ENCODE data around the gene KLHL26.

DNA sequence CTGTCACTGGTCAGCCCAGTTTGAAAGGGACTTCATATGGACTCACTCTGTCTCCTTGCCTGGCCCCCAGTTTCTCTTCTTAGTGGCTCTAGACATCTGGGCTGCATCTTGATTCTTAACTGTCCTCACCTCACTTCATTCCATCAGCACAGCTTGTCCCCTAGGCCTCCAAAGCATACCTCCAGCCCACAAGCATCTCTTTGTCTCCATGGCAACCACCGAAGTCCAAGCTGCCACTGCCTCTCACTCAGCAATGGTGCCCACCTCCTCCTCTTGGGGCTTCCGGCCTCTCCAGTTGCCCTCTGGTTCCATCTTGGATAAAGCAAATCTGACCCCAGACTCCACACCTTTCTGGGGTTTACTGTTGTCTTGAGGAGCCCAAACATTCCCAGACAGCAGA is 9.9 kb upstream of the KLHL26 start:
- TF ChIP-seq, protein P1, sequence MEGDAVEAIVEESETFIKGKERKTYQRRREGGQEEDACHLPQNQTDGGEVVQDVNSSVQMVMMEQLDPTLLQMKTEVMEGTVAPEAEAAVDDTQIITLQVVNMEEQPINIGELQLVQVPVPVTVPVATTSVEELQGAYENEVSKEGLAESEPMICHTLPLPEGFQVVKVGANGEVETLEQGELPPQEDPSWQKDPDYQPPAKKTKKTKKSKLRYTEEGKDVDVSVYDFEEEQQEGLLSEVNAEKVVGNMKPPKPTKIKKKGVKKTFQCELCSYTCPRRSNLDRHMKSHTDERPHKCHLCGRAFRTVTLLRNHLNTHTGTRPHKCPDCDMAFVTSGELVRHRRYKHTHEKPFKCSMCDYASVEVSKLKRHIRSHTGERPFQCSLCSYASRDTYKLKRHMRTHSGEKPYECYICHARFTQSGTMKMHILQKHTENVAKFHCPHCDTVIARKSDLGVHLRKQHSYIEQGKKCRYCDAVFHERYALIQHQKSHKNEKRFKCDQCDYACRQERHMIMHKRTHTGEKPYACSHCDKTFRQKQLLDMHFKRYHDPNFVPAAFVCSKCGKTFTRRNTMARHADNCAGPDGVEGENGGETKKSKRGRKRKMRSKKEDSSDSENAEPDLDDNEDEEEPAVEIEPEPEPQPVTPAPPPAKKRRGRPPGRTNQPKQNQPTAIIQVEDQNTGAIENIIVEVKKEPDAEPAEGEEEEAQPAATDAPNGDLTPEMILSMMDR (IDR thresholded peaks at IDR 0.05) = no peak
- no peak for TF ChIP-seq ZFX (IDR thresholded peaks at IDR 0.05; ENCODE audit: borderline replicate concordance)
